Loucy (cell line): ENCODE data around the gene EZH2.

ENCODE experiments used
- H2AFZ ChIP-seq: fragments of 200-600 bp; sonication (generic); 2 replicates; pipeline ENCODE4 v1.6.0; 2016; ENCODE audit warnings: antibody characterized with exemption, mild to moderate bottlenecking, low read length, moderate library complexity
- H3F3A ChIP-seq: fragments of 200-600 bp; 2 replicates; pipeline ENCODE4 v1.6.0; 2016; ENCODE audit warnings: antibody characterized with exemption, low read depth, mild to moderate bottlenecking
- H3K27me3 ChIP-seq: fragments of 200-600 bp; sonication (generic); 2 replicates; pipeline ENCODE4 v1.6.1; 2014; ENCODE audit warnings: low read length, mild to moderate bottlenecking; ENCODE audit not compliant: insufficient read depth, poor library complexity, severe bottlenecking
- H3K36me3 ChIP-seq: fragments of 200-600 bp; sonication (generic); 2 replicates; pipeline ENCODE4 v1.6.1; 2016; ENCODE audit warnings: low read length; ENCODE audit not compliant: insufficient read depth
- H3K4me1 ChIP-seq: fragments of 200-600 bp; sonication (generic); 2 replicates; pipeline ENCODE4 v1.5.1; 2014; ENCODE audit warnings: low read length, mild to moderate bottlenecking; ENCODE audit not compliant: insufficient read depth, poor library complexity, severe bottlenecking
- H3K4me2 ChIP-seq: fragments of 200-600 bp; sonication (generic); 2 replicates; pipeline ENCODE4 v1.6.0; 2014; ENCODE audit warnings: antibody characterized with exemption, low read length, low read depth, mild to moderate bottlenecking; ENCODE audit not compliant: poor library complexity, severe bottlenecking
- H3K4me3 ChIP-seq: fragments of 200-600 bp; sonication (generic); 2 replicates; pipeline ENCODE4 v1.5.1; 2014; ENCODE audit warnings: low read length, mild to moderate bottlenecking, mixed read lengths; ENCODE audit not compliant: poor library complexity, severe bottlenecking
- H3K79me2 ChIP-seq: fragments of 200-600 bp; sonication (generic); 2 replicates; pipeline ENCODE4 v1.6.1; 2014; ENCODE audit warnings: low read length; ENCODE audit not compliant: insufficient read depth
- H3K9ac ChIP-seq: fragments of 200-600 bp; sonication (generic); 2 replicates; pipeline ENCODE4 v1.6.0; 2014; ENCODE audit warnings: mild to moderate bottlenecking, low read depth, low read length, moderate library complexity; ENCODE audit not compliant: poor library complexity, severe bottlenecking
- H3K9me2 ChIP-seq: fragments of 200-600 bp; sonication (generic); replicated peaks from 2 replicates; pipeline ENCODE4 v1.6.1; 2016; ENCODE audit warnings: low read depth, low read length, mixed read lengths
- H3K9me3 ChIP-seq: fragments of 200-600 bp; sonication (generic); 2 replicates; pipeline ENCODE4 v1.6.1; 2014; ENCODE audit warnings: mild to moderate bottlenecking, antibody characterized with exemption, low read length, low read depth; ENCODE audit not compliant: insufficient read depth
- H4K20me1 ChIP-seq: fragments of 200-600 bp; sonication (generic); 2 replicates; pipeline ENCODE4 v1.6.0; 2014; ENCODE audit warnings: antibody characterized with exemption, low read length, mild to moderate bottlenecking; ENCODE audit not compliant: insufficient read depth, poor library complexity, severe bottlenecking
- CTCF ChIP-seq: fragments of 200-600 bp; sonication (generic); conservative IDR thresholded peaks from 2 replicates; pipeline ENCODE4 v1.5.1; 2014; ENCODE audit warnings: mild to moderate bottlenecking, antibody characterized with exemption, low read length
- EZH2phosphoT487 ChIP-seq: fragments of 200-600 bp; IDR thresholded peaks from 2 replicates; pipeline ENCODE4 v1.6.1; 2018; ENCODE audit warnings: antibody characterized with exemption, mild to moderate bottlenecking, moderate library complexity, borderline replicate concordance

Gene EZH2

GRCh38 chr7:148856891-148857290, 27.2 kb downstream of the EZH2 start:
- H3K9me2 ChIP-seq, result no peaks in the 10 kb centered on the region
- H3K79me2 ChIP-seq, result no peaks in the 10 kb centered on the region
- no peaks in the 10 kb centered on the region for H3K27me3 ChIP-seq
- H3K4me3 ChIP-seq, result no peak overlapping the region
- no peak overlapping the region for H2AFZ ChIP-seq
- TF ChIP-seq EZH2phosphoT487, result no peak
- no peak for TF ChIP-seq CTCF
- H3K4me2 ChIP-seq, result no peak overlapping the region
- H3K9me3 ChIP-seq, result no peaks in the 10 kb centered on the region
- H3K4me1 ChIP-seq, result no peaks in the 10 kb centered on the region
- H3K36me3 ChIP-seq, result no peaks in the 10 kb centered on the region
- no peak overlapping the region for H3K9ac ChIP-seq
- H3F3A ChIP-seq, result no peaks in the 10 kb centered on the region
- H4K20me1 ChIP-seq, result no peaks in the 10 kb centered on the region

GRCh38 chr7:148856578-148856881, 27.6 kb downstream of the EZH2 start:
- H4K20me1 ChIP-seq, result no peaks in the 10 kb centered on the region

GRCh38 chr7:148854983-148855382, 29.1 kb downstream of the EZH2 start:
- Histone ChIP-seq H3K27me3 (no peaks in the 10 kb centered on the region), H3K9me2 (no peaks in the 10 kb centered on the region), H3K4me2 (no peak overlapping the region), H3K36me3 (no peaks in the 10 kb centered on the region), H3F3A (no peaks in the 10 kb centered on the region), H3K9me3 (no peaks in the 10 kb centered on the region), H3K4me3 (no peak overlapping the region), H3K79me2 (no peaks in the 10 kb centered on the region), H3K9ac (no peak overlapping the region), H4K20me1 (no peaks in the 10 kb centered on the region), H2AFZ (no peak overlapping the region), H3K4me1 (no peaks in the 10 kb centered on the region)
- TF ChIP-seq EZH2phosphoT487, result no peak
- no peak for TF ChIP-seq CTCF

More at GRCh38 chr7:148856578-148856881, 27.6 kb downstream of the EZH2 start:
- H3K36me3 ChIP-seq, result no peaks in the 10 kb centered on the region
- TF ChIP-seq EZH2phosphoT487 (no peak), CTCF (peak; percentile 35; the same call in 1 of the 2 replicates)
- no peak overlapping the region for H3K4me3 ChIP-seq
- H3K79me2 ChIP-seq, result no peaks in the 10 kb centered on the region
- H3K9me2 ChIP-seq, result no peaks in the 10 kb centered on the region
- no peaks in the 10 kb centered on the region for H3K27me3 ChIP-seq
- no peak overlapping the region for H3K9ac ChIP-seq
- H3F3A ChIP-seq, result no peaks in the 10 kb centered on the region
- H3K9me3 ChIP-seq, result no peaks in the 10 kb centered on the region
- no peak overlapping the region for H2AFZ ChIP-seq
- H3K4me1 ChIP-seq, result no peaks in the 10 kb centered on the region
- no peak overlapping the region for H3K4me2 ChIP-seq
